HFF-Myc (cell line): ENCODE measurements around the gene UBE2E3.

Experiments used
- DNase-seq: peaks from one replicate; pipeline ENCODE4 v3.0.0-alpha.2; 2011; ENCODE audit warnings: low read depth; ENCODE audit errors: extremely low read depth
- H3K4me3 ChIP-seq: replicated peaks from 2 replicates; pipeline ENCODE4 v1.5.1; 2011; ENCODE audit warnings: low read depth, mild to moderate bottlenecking, control low read depth, low read length
- CTCF ChIP-seq: IDR thresholded peaks from 2 replicates; pipeline ENCODE4 v1.5.1; 2012; ENCODE audit warnings: mild to moderate bottlenecking, low read depth, low read length, control low read depth; ENCODE audit errors: missing control alignments

UBE2E3 gene

GRCh38 chr2:181106789-181107627 lies 126.6 kb downstream of the UBE2E3 start:
- TF ChIP-seq CTCF = no peak
- DNase-seq = peak; percentile 82
- no peak overlapping the region for H3K4me3 ChIP-seq

GRCh38 chr2:181107628-181107945 lies 127.2 kb downstream of the UBE2E3 start:
- no peak for DNase-seq
- H3K4me3 ChIP-seq = no peak overlapping the region
- no peak for TF ChIP-seq CTCF

- no peak for TF ChIP-seq CTCF
- DNase-seq = no peak
- no peak overlapping the region for H3K4me3 ChIP-seq
Measured at GRCh38 chr2:181111059-181111458, 130.7 kb downstream of the UBE2E3 start.

- no peak overlapping the region for H3K4me3 ChIP-seq
- no peak for TF ChIP-seq CTCF
- DNase-seq = no peak
Measured at GRCh38 chr2:181112916-181113315, 132.5 kb downstream of the UBE2E3 start.
